Measurements from ENCODE around the gene PRUNE1.

The PRUNE1 gene

DNA sequence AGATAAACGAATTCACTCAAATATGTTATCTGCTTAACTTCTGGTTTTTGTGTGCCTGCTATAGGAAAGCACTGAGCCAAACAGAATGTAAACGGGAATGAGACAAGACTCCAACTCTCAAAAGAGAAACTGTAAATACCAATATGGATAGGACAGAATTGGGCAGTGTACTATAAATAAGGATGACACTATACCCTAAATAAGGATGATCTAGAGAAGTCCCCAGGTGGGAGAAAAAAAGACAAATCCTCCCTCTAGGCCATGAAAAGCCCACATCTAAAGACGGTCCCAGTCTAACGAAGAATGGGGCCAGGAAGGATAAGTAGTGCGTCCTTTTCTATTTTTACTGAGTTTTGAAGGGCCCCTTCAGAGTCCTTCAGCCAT is 60.8 kb downstream of the PRUNE1 start:
- TF ChIP-seq CTCF (conservative IDR thresholded peaks at IDR 0.05; ENCODE audit: low read depth, low read length), result no peak
- no peak for DNase-seq (ENCODE audit: low read depth)
- H3K4me3 ChIP-seq (ENCODE audit: low read length), result no peak overlapping the region

DNA sequence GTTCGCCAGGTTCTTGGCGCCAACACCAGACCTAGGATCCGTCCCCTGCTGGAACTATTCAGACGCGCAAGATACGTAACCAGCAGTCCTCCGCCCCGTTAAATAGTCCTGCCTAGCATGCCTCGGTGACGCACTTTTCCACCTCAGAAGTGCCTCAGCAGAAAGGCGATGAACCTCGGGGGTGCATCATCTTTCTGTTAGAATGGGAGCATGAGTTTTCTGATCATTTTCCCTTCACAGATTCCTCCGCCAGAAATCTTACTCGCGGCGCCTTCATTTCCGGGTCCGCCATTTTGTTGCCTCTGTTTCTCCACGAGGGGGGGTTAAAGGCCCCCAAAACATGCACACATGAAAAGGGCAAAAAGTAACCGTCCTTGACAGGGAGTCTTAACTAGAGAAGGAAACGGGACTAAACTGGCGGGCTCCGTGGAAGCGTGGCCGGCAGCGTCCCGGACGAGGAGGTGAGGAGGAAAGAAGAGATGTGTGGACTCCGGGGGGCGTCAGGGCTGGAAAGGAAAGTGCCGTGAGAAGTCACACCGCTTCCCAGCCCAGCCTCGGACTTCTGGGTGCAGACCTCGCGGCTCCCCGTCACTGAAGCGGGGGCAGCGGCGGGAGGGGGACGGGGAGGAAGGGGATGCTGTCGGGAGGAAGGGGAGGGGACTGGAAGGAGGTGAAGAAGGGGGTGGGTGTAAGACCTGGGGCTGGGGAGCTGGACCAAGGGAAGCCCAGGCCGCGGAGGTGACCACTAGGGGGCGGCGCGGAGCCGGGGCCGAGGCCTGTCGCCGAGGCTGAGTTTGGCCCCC is 62.4 kb downstream of the PRUNE1 start, which contains the start of gene GABPB2:
GABPB2 (plus strand) TSS at position 288 of the 803 bp plus-strand sequence. CDS start 17,429 bp downstream, outside the sequence.
- H3K4me3 ChIP-seq (ENCODE audit: low read length), result peak within 1 kb of the TSS; percentile 90
- peak; percentile 95 for DNase-seq (ENCODE audit: low read depth)
- peak; percentile 93 for TF ChIP-seq CTCF (conservative IDR thresholded peaks at IDR 0.05; ENCODE audit: low read depth, low read length)

DNA sequence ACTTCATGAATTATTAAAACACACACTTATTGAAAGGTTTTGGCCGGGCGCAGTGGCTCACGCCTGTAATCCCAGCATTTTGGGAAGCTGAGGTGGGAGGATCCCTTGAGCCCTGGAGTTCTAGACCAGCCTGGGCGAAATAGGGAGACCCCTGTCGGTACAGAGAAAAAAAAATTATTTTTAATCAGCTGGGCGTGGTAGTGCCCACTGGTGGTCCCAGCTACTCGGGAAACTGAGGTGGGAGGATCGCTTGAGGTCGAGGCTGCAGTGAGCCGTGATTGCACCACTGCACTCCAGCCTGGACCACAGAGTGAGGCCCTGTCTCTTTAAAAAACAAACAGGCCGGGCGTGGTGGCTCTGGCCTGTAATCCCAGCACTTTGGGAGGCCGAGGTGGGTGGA is 64.0 kb downstream of the PRUNE1 start:
- no peak for TF ChIP-seq CTCF (conservative IDR thresholded peaks at IDR 0.05; ENCODE audit: low read depth, low read length)
- no peak overlapping the region for H3K4me3 ChIP-seq (ENCODE audit: low read length)
- no peak for DNase-seq (ENCODE audit: low read depth)

Data from retinal pigment epithelial cell (primary cell).